ENCODE data around the gene COMT. TPM values are rescaled to one million over a fixed set of nuclear protein-coding genes. Genes with fewer than 3 reads are reported as not detected.

COMT gene
- total and polyA plus RNA-seq, 11 donors: 69.7 to 249 (median 119) TPM

DNA sequence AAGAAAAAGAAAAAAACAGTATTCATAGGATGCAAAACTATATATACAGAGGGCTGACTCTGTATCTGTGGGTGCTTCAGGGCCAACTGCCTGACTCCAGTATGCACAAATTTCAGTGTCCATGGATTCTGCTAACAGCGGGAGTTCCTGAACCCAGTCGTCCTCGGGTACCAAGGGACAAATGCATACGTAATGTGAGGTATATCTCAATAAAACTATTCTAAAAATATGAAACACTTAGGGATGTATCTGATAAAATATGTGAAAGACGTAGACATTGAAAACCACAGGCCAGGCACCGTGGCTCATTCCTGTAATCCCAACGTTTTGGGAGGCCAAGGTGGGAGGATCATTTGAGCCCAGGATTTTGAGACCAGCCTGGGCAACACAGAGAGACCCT lies 13.9 kb upstream of the COMT start:
- H3K36me3 ChIP-seq: peaks cover 0 to 7% (median 0%) of the 10 kb centered on the region in 9 donors
- intact Hi-C loops (cut with DNase I): no loop called here
- TF ChIP-seq POLR2A (IDR thresholded peaks at IDR 0.05): no peak
- TF ChIP-seq, protein P1, sequence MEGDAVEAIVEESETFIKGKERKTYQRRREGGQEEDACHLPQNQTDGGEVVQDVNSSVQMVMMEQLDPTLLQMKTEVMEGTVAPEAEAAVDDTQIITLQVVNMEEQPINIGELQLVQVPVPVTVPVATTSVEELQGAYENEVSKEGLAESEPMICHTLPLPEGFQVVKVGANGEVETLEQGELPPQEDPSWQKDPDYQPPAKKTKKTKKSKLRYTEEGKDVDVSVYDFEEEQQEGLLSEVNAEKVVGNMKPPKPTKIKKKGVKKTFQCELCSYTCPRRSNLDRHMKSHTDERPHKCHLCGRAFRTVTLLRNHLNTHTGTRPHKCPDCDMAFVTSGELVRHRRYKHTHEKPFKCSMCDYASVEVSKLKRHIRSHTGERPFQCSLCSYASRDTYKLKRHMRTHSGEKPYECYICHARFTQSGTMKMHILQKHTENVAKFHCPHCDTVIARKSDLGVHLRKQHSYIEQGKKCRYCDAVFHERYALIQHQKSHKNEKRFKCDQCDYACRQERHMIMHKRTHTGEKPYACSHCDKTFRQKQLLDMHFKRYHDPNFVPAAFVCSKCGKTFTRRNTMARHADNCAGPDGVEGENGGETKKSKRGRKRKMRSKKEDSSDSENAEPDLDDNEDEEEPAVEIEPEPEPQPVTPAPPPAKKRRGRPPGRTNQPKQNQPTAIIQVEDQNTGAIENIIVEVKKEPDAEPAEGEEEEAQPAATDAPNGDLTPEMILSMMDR (IDR thresholded peaks at IDR 0.05): no peak
- DNase-seq: no peak
- ATAC-seq: no peak
- 87 to 90% (median 88%) methylated on average over 7 of the region's 7 CpGs for WGBS, 4 donors
- no peaks in the 10 kb centered on the region for H3K27me3 ChIP-seq
- H3K27ac ChIP-seq: no peak overlapping the region
- peaks cover 0 to 14% (median 0%) of the 10 kb centered on the region in 12 donors for H3K4me1 ChIP-seq
- H3K4me3 ChIP-seq: no peak overlapping the region
- no peaks in the 10 kb centered on the region for H3K9me3 ChIP-seq

DNA sequence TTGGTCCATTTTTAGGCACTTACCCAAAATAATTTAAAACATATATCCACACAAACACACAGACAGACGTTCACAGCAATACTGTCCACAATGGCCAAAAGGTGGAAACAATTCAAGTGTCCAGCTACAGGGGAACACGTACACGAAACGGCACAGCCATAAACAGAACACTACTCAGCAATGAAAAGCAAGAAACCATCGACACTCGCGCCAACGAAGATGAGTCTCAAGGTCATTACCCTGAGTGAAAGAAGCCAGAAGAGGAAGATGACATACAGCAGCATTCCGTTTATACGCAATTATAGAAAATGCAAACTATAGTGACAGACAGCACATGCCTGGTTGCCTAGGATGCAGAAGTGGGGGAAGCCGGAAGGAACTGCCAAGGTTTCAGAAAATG lies 13.4 kb upstream of the COMT start:
- intact Hi-C loops (cut with DNase I): no loop called here
- whole genome bisulfite sequencing, 4 donors: 89 to 93% (median 91%) methylated on average over 11 of the region's 11 CpGs

GRCh38 chr22:19929586-19930550 lies 11.7 kb upstream of the COMT start:
- intact Hi-C loops (cut with DNase I): no loop called here
- ATAC-seq (peak; percentile 2 to 50 (median 34)), DNase-seq (no peak)
- TF ChIP-seq, protein P1 (IDR thresholded peaks at IDR 0.05): no peak
- TF ChIP-seq POLR2A (IDR thresholded peaks at IDR 0.05): no peak
- Histone ChIP-seq H3K4me1 (peaks cover 0 to 25% (median 0%) of the 10 kb centered on the region in 12 donors), H3K9me3 (peaks cover 0 to 2% (median 0%) of the 10 kb centered on the region in 12 donors), H3K27me3 (no peaks in the 10 kb centered on the region), H3K4me3 (no peak overlapping the region), H3K27ac (no peak overlapping the region), H3K36me3 (peaks cover 0 to 7% (median 0%) of the 10 kb centered on the region in 9 donors)
- 86 to 93% (median 92%) methylated on average over 17 to 21 of the region's 21 CpGs for WGBS, 4 donors

More for the DNA sequence above, 13.4 kb upstream of the COMT start:
- no peak for ATAC-seq
- no peaks in the 10 kb centered on the region for H3K27me3 ChIP-seq
- H3K4me3 ChIP-seq: no peak overlapping the region
- peaks cover 0 to 7% (median 0%) of the 10 kb centered on the region in 9 donors for H3K36me3 ChIP-seq
- no peaks in the 10 kb centered on the region for H3K9me3 ChIP-seq
- peaks cover 0 to 19% (median 0%) of the 10 kb centered on the region in 12 donors for H3K4me1 ChIP-seq
- H3K27ac ChIP-seq: no peak overlapping the region
- no peak for DNase-seq
- TF ChIP-seq, protein P1 (IDR thresholded peaks at IDR 0.05): no peak
- TF ChIP-seq POLR2A (IDR thresholded peaks at IDR 0.05): no peak
